NCI-H2029 treated with DMSO at 0.1 percent for 48 hours (cell line): ENCODE results near the gene ABCC1.

Experiments used
- DNase-seq: peaks from one replicate; lab custom pipeline; 2025; lab: John Stamatoyannopoulos, UW

The ABCC1 gene

GRCh38 chr16:16021020-16021419 is 71.6 kb downstream of the ABCC1 start:
- no peak for DNase-seq

- no peak for DNase-seq
Observed at GRCh38 chr16:16021646-16021987, 72.2 kb downstream of the ABCC1 start.

- no peak for DNase-seq
Observed at GRCh38 chr16:16021988-16022682, 72.7 kb downstream of the ABCC1 start.

DNA sequence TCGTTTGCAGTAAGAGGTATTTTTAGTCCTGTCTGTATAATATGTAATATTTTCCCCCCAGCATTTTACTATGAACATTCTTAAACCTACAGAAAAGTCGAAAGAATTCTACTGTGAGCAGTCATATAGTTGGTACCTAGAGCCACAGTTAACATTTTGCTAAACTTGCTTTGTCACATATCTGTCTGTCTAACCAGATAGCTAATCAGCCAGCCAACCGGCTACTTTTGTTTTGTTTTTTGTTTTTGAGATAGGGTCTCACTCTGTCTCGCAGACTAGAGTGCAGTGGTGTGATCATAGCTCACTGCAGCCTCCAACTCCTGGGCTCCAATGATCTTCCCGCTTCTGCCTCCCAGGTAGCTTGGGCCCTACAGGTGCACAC is 73.3 kb downstream of the ABCC1 start:
- no peak for DNase-seq

DNA sequence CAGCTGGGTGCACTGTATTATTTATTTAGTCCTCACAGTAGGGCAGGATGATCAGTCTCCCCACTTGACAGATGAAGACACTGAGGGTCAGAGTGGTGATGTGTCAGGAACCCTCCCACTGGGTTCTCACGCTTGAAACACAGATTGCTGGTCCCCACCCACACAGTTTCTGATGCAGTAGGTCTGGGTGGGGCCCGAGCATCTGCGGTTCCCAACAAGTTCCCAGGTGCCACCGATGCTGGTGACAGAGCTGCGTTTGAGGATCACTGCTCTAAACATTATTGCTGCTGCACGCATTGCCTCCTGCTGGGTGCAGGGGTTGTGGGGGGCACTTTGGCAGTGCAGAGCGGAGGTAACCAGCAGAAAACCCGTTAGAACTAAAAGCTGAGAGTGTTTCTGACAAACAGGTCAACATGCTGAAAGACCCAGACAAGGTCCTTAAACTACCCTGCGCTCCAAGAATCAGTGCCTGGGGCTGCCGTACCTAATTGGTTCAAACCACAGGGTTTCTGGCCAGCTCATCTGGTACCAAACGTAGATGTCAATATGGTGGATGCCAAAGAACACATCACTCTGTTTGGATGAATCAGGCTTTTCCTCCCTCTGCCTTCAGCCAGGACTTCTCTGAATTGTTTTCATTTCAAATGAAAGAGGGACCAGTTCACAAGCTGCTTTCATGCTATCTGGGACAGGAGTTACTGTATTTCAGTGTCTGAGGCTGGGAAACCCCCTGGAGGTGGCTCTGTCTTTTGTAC is 76.0 kb downstream of the ABCC1 start:
- DNase-seq = no peak

DNA sequence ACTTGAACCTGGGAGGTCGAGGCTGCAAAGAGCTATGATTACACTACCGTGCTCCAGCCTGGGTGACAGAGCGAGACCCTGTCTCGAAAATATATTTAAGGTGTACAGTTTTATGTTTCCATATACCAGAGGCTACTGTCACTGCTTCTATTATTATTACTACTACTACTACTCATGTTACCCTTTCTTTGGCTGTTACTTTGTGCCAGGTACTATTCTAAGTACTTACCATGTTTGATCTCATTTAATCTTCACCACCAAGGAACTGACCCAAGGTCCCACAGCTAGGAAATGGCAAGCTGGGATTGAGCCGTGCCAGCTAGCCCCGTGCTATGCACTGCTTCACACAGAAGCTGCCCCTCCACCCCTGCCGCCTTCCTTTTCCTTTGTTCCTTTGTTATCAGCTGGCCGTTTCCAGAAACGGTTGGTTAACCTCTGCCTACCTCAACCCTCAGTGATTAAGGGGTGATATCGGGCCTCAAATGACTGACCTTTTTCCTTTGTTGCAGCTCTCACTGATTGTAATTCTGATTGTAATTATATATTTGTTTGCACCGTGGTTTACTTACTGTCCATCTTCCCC is 78.4 kb downstream of the ABCC1 start:
- DNase-seq = no peak

GRCh38 chr16:16028311-16028999 is 79.0 kb downstream of the ABCC1 start:
- DNase-seq = no peak

GRCh38 chr16:16029431-16030011 is 80.1 kb downstream of the ABCC1 start:
- no peak for DNase-seq

DNA sequence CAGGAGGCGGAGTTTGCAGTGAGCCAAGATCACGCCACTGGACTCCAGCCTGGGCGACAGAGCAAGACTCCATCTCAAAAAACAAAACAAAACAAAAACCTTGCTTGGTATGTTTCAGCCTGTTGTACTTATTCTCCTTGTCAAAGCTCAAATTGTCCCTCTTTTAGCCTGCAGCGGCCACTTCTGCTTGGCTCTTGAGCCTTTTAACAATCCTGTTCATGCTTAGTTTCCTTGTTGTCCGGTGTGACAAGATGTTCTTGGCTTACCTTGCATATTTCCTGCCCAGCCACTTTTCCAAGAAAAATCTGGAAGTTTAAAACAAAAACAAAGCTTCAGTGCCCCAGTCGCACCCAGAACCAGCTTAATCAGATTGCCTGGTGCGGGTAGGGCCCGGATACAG is 81.0 kb downstream of the ABCC1 start:
- no peak for DNase-seq

GRCh38 chr16:16031401-16031800 is 82.0 kb downstream of the ABCC1 start:
- no peak for DNase-seq

DNA sequence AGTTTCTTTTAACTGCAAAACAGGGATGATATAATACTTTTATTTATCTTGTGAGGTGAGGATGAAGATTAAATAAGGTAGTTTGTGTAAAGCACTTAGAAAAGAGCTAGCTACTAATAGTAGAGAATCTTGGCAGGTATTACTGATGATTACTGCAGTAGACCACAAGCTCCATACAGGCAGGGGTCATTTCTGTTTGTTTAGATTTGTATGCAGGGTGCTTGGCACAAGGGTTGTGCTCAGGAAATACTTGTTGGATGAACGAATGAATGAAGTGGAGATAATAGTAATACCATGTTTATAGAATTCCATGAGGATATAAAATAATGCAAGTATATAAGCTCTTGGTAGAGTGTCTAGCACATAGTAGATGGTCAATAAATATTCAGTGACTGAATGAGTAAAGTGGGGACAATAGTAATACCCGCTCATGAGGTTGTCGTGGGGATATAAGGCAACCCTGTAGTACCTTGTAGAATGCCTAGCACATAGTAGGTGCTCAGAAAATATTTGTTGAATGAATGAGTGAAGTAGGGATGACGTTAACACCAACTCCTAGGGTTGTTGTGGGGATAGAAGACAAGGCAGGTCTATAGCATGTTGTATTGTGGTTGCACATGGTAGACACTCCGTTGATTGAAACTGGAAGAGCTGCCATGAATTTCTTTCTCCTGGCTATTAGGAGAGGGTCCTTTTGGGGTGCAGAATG is 83.0 kb downstream of the ABCC1 start:
- no peak for DNase-seq

- DNase-seq = no peak
Observed at GRCh38 chr16:16033208-16033717, 83.8 kb downstream of the ABCC1 start.

DNA sequence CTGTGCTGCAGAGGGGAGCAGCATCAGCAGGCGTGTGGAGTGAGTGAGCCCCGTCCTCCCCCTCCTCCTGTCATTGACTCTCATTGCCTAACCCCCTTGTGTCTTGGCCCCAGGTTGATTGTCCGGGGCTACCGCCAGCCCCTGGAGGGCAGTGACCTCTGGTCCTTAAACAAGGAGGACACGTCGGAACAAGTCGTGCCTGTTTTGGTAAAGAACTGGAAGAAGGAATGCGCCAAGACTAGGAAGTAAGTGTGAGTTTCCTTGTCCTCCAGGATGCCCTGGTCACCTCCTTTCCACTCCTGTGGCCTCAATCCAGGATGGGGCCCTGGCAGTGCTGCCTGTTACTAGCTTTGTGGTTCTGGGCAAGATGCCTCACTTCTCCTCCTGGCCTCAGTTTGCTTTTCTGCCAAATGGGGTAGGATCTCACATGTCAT is 87.0 kb downstream of the ABCC1 start:
- DNase-seq = no peak

GRCh38 chr16:16037521-16037920 is 88.1 kb downstream of the ABCC1 start:
- no peak for DNase-seq

DNA sequence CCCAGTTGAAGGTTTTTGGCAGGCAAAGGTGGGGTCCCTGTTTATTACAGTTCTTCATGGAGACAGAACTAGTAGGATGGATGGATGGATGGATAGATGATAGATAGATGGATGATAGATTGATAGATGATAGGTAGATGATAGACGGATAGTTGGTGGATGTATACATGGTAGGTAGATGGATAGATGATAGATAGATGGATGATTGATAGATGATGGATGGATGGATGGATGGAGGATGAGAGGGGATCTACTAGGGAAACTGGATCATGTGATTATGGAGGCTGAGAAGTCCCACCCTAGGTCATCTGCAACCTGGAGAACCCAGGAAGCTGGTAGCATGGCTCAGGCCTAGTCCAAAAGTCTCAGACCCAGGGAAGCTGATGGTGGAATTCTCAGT is 88.6 kb downstream of the ABCC1 start:
- no peak for DNase-seq

DNA sequence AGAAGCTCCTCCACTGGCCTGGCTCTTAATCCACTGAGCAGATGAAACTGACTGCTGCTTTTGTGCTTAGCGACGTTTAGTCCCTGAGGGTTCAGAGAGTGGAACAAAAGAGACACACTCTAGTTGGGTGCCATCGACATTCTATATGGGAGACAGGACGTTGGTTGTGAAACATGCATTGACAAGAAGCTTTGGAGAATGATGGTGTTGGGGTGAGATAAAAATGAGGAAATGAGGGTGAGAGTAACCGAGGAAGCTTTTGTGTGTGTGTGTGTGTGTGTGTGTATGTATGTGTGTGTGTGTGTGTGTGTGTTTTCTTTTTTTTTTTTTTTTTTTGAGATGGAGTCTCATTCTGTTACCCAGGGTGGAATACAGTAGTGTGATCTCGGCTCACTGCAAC is 89.5 kb downstream of the ABCC1 start:
- no peak for DNase-seq

- no peak for DNase-seq
Observed at GRCh38 chr16:16041196-16041892, 91.9 kb downstream of the ABCC1 start.

DNA sequence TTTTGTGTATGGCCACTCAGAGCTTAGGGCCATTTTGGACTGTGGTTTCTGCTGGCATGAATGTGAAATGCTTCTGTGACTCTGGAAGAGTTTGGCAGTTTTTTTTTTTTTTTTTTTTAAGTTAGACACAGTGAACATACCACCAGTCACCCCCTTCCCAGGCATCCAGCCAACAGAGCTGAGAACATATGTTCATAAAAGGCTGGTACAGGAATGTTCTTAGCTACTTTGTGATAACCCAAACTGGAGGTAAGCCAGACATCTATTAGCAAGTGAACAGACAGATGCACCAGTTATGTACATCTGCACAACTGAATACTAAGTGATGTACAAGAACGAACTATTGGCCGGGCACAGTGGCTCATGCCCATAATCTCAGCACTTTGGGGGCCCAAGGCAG is 92.7 kb downstream of the ABCC1 start:
- no peak for DNase-seq

- DNase-seq = no peak
Observed at GRCh38 chr16:16045296-16045695, 95.9 kb downstream of the ABCC1 start.

DNA sequence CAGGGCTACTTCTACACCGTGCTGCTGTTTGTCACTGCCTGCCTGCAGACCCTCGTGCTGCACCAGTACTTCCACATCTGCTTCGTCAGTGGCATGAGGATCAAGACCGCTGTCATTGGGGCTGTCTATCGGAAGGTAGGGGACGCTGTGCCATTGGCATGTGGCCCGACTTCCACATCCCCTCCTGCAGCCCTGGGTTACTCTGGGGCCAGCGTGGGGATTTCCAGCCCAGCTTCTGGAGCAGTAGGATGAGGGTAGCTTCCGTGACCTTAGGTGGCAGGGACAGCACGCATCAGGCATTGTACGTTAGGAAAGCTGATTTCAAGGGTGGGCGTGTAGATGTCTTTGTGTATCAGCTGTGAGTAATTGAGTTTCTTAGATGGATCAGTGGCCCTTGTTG is 96.5 kb downstream of the ABCC1 start:
- no peak for DNase-seq

GRCh38 chr16:16047761-16048160 is 98.3 kb downstream of the ABCC1 start:
- DNase-seq = no peak
